Activated CD4-positive, alpha-beta T cell treated with anti-CD3 and anti-CD28 coated beads for 36 hours (primary cell): ENCODE data around the gene PLCB4. TPM values are rescaled to one million over a fixed set of nuclear protein-coding genes. Genes with fewer than 3 reads are reported as not detected.

Experiments used
- ATAC-seq: fragments of 200-7000 bp; cut with Tn5 transposase; one replicate; pipeline ENCODE4 v1.10.0; 2021; ENCODE audit warnings: mild to moderate bottlenecking, moderate library complexity
- CTCF ChIA-PET: fragments of 350-600 bp; sonication (Branson Sonifier 250); formaldehyde crosslinking; loops from one replicate; lab custom pipeline; 2021; ENCODE audit warnings: antibody characterized with exemption; lab: Charles Lee
- POLR2A ChIA-PET: fragments of 350-600 bp; sonication (Branson Sonifier 250); formaldehyde crosslinking; loops from one replicate; lab custom pipeline; 2021; ENCODE audit warnings: antibody characterized with exemption, inconsistent platforms; lab: Charles Lee
- DNase-seq: peaks from one replicate; pipeline ENCODE4 v3.0.0-alpha.2; 2020
- H3K27ac Mint-ChIP-seq: one replicate; pipeline ENCODE4 v1.8.0; 2021; ENCODE audit warnings: mixed read lengths
- H3K27me3 Mint-ChIP-seq: one replicate; pipeline ENCODE4 v1.8.0; 2021; ENCODE audit warnings: mixed read lengths
- H3K36me3 Mint-ChIP-seq: one replicate; pipeline ENCODE4 v1.8.0; 2021; ENCODE audit warnings: low read depth, mixed read lengths
- H3K4me1 Mint-ChIP-seq: one replicate; pipeline ENCODE4 v1.8.0; 2021; ENCODE audit warnings: mixed read lengths
- H3K4me3 Mint-ChIP-seq: one replicate; pipeline ENCODE4 v1.8.0; 2021; ENCODE audit warnings: mild to moderate bottlenecking, moderate library complexity, mixed read lengths
- H3K9me3 Mint-ChIP-seq: one replicate; pipeline ENCODE4 v1.8.0; 2021; ENCODE audit warnings: low read depth, mixed read lengths
- intact Hi-C, 2 experiments: fragments of 100-400 bp; cut with DNase I in 1 of 2; cut with micrococcal nuclease in 1 of 2; formaldehyde crosslinking; loops; one replicate each; pipeline versions ENCODE4 v1.14.2 to v1.15.1; 2022 to 2024; cut with DNase I, micrococcal nuclease
- total RNA-seq, 2 experiments: library from RNA; stranded (reverse); gene quantifications; one replicate each; pipeline ENCODE4 v1.2.3, GENCODE V29; 2021

The PLCB4 gene
- total RNA-seq, 2 experiments from 2014 or later, result 0.02 TPM; not detected in 1

- ChIA-PET POLR2A (no interaction called here), CTCF (interaction anchor here (1.2 kb wide), 1 partner anchor 36 kb away, joined by 4 read pairs; no protein-coding TSS in a partner anchor)
- intact Hi-C loops, result no loop called here
- H3K4me1 Mint-ChIP-seq, result no peaks in the 10 kb centered on the region
- no peaks in the 10 kb centered on the region for H3K36me3 Mint-ChIP-seq
- H3K27me3 Mint-ChIP-seq, result no peaks in the 10 kb centered on the region
- H3K9me3 Mint-ChIP-seq, result no peaks in the 10 kb centered on the region
- no peak overlapping the region for H3K27ac Mint-ChIP-seq
- no peak overlapping the region for H3K4me3 Mint-ChIP-seq
- DNase-seq (no peak), ATAC-seq (no peak)
Observed at GRCh38 chr20:9444921-9445320, 376.0 kb downstream of the PLCB4 start.

DNA sequence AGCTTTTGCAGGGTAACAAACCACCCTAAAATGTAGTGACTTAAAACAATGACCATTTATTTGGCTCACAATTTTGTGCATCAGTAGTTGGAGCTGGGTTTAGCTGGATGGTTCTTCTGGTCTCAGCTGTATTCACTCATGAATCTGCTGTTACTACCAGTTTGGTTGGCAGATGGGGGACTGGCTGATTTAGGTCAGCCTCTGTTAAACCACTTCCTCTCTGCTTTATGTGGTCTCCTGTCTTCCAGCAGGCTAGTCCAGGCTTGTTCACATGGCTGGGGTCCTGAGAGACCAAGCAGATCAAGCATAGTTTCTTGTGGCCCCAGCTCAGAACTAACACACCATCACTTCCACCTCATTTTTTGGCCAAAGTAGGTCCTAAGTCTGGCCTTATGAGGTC is 378.3 kb downstream of the PLCB4 start:
- ChIA-PET POLR2A (no interaction called here), CTCF (interaction anchor here (1.5 kb wide), 1 partner anchor 39 kb away, joined by 5 read pairs; no protein-coding TSS in a partner anchor)
- intact Hi-C loops, result no loop called here
- no peak overlapping the region for H3K4me3 Mint-ChIP-seq
- no peaks in the 10 kb centered on the region for H3K4me1 Mint-ChIP-seq
- H3K27me3 Mint-ChIP-seq, result no peaks in the 10 kb centered on the region
- H3K27ac Mint-ChIP-seq, result no peak overlapping the region
- no peak for DNase-seq
- H3K9me3 Mint-ChIP-seq, result no peaks in the 10 kb centered on the region
- no peak for ATAC-seq
- H3K36me3 Mint-ChIP-seq, result no peaks in the 10 kb centered on the region

GRCh38 chr20:9453201-9453600 is 384.3 kb downstream of the PLCB4 start:
- no peak overlapping the region for H3K4me3 Mint-ChIP-seq
- no peak for ATAC-seq
- DNase-seq, result no peak
- H3K9me3 Mint-ChIP-seq, result no peaks in the 10 kb centered on the region
- H3K27ac Mint-ChIP-seq, result no peak overlapping the region
- no peaks in the 10 kb centered on the region for H3K27me3 Mint-ChIP-seq
- intact Hi-C loops, result no loop called here
- no peaks in the 10 kb centered on the region for H3K4me1 Mint-ChIP-seq
- ChIA-PET POLR2A (no interaction called here), CTCF (no interaction called here)
- no peaks in the 10 kb centered on the region for H3K36me3 Mint-ChIP-seq

DNA sequence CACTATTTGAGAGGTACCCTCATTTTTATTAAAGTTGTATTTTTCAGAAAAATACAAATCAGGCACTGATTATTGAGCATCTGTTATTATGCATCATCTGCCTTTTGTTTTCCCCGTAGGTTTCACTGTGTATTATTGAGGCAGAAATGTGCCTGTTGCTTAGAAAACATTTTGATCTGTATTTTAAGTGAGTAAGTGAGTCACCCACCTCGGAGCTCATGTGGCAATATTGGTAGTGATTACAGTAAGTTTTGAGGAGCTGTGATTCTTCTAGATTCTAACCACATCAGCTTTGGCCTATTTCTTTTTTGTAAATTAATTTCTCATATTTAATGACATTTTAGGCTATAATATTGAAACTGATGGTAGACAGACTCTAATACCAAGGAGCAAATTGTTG is 385.9 kb downstream of the PLCB4 start:
- Mint-ChIP-seq H3K27ac (no peak overlapping the region), H3K36me3 (no peaks in the 10 kb centered on the region), H3K9me3 (no peaks in the 10 kb centered on the region), H3K27me3 (no peaks in the 10 kb centered on the region), H3K4me3 (no peak overlapping the region), H3K4me1 (no peaks in the 10 kb centered on the region)
- ChIA-PET POLR2A (no interaction called here), CTCF (no interaction called here)
- intact Hi-C loops, result loop anchor here in 1 of 2 experiments (5.0 kb wide), 1 partner anchor 153 kb away; no protein-coding TSS in a partner anchor
- ATAC-seq, result no peak
- DNase-seq, result no peak

GRCh38 chr20:9457136-9457535 is 388.2 kb downstream of the PLCB4 start:
- Mint-ChIP-seq H3K4me3 (no peak overlapping the region), H3K4me1 (no peaks in the 10 kb centered on the region), H3K27me3 (no peaks in the 10 kb centered on the region), H3K9me3 (no peaks in the 10 kb centered on the region), H3K36me3 (no peaks in the 10 kb centered on the region), H3K27ac (no peak overlapping the region)
- intact Hi-C loops, result loop anchor here in 1 of 2 experiments (5.0 kb wide), 1 partner anchor 150 kb away; no protein-coding TSS in a partner anchor
- ATAC-seq (no peak), DNase-seq (no peak)
- ChIA-PET CTCF (no interaction called here), POLR2A (no interaction called here)

DNA sequence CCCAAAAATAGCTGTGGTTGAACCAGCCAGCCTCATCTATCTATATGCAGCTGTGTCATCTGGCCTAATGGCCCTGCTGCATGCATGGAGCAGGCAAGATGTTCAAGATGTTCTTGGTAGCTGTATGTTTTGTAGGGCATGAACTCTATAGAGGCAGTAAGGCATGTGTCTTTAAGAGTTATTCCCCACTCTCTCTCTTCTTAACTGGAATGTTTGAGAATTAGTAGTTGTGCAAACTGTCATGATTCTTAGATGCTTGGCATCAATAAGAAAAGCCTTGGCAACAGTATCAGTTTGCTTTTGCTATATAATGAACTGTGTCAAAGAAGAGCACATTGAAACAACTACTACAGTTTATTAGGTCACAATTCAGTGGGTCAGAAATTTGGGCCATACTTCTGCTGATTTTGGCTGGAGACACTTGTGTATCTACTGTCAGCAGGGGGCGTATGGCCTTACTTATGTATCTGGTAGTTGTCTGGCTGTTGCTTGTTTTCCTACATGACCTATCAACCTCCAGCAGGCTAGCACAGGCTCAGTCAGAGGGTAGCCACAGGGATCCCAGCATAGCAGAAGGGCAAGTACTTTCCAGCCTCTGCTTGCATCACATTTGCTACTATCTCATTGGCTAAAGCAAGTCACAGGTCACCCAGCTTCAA is 389.4 kb downstream of the PLCB4 start:
- intact Hi-C loops, result loop anchor here in 1 of 2 experiments (5.0 kb wide), 1 partner anchor 149 kb away; no protein-coding TSS in a partner anchor

DNA sequence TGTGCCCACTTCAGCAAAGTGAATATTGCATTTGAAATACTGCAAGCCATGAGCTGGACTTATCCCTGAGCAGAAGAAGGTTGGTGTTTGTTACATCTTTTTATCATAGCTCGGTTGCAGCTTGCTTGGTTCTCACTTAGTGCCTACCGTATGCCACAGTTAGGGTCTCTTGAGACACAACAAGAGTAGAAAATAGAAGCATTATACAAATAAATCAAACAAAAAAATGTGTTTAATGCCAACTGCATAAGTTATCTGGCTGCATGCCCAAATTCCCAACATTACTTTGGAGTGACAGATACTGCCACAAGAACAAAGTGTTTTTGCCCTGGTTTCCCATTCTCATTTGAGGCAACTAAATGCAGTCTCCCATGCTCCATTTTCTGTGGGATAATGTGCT is 391.6 kb downstream of the PLCB4 start:
- no peaks in the 10 kb centered on the region for H3K27me3 Mint-ChIP-seq
- H3K4me3 Mint-ChIP-seq, result no peak overlapping the region
- ChIA-PET CTCF (interaction anchor here (0.9 kb wide), 1 partner anchor 13 kb away, joined by 3 read pairs; no protein-coding TSS in a partner anchor), POLR2A (no interaction called here)
- H3K9me3 Mint-ChIP-seq, result peaks cover 3% of the 10 kb centered on the region
- H3K27ac Mint-ChIP-seq, result no peak overlapping the region
- no peaks in the 10 kb centered on the region for H3K36me3 Mint-ChIP-seq
- intact Hi-C loops, result no loop called here
- no peaks in the 10 kb centered on the region for H3K4me1 Mint-ChIP-seq
- no peak for ATAC-seq
- no peak for DNase-seq

More for the DNA sequence above, 389.4 kb downstream of the PLCB4 start:
- no peak for ATAC-seq
- Mint-ChIP-seq H3K4me3 (no peak overlapping the region), H3K27ac (no peak overlapping the region), H3K36me3 (no peaks in the 10 kb centered on the region), H3K27me3 (no peaks in the 10 kb centered on the region), H3K4me1 (no peaks in the 10 kb centered on the region), H3K9me3 (no peaks in the 10 kb centered on the region)
- ChIA-PET POLR2A (no interaction called here), CTCF (interaction anchor here (0.7 to 1.9 kb wide), 4 partner anchors 10 to 152 kb away, joined by 3 to 9 read pairs (median 4); no protein-coding TSS in a partner anchor)
- DNase-seq, result peak; percentile 6

DNA sequence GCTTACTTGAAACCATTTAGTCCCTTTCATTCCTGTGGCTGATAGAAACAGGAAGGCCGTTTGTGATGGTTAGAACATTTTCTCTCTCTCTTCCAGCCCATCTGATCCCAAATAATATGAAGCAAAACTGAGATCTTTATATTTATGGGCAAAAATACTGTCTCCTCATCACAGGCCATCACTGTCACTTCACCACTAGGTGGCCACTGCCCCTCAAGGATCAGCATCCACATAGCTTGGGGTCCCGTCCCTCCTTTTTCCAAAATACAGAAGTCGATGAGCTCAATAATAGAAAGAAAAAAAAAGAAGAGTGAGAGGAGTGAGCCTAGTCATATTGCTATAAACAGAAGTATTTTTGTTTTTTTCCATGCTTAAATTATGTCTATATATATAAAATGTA is 399.1 kb downstream of the PLCB4 start:
- Mint-ChIP-seq H3K27ac (no peak overlapping the region), H3K4me3 (no peak overlapping the region), H3K9me3 (peaks cover 3% of the 10 kb centered on the region), H3K27me3 (no peaks in the 10 kb centered on the region), H3K36me3 (no peaks in the 10 kb centered on the region), H3K4me1 (no peaks in the 10 kb centered on the region)
- POLR2A ChIA-PET, result no interaction called here
- ATAC-seq (no peak), DNase-seq (no peak)
- CTCF ChIA-PET, result no interaction called here
- intact Hi-C loops, result no loop called here

DNA sequence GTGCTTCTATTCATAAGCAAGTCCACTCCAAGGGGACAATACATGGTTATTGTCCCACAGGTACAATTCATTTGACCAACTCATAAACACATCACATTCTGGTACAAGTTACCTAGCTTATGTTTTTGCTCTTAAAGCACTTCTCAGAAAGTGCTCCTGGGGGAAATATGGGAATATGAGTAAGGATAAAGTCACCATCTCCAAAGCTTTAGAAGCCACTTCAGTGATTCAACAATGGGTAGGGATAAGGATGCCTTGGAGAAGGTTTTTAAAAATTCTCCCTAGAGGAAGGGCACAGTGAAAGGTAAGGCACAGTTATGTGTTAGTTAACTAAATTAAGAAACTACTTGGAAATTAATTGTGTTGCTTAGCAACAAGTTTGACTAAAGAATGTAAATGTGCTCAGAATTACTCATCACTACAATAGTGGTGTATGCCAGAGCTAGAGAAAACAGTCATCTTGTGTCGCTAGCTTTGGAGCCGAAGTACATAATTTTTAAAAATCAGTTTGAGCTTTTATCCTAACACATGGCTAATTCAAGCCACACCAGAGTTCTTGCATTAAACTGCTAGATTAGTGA is 406.0 kb downstream of the PLCB4 start:
- intact Hi-C loops, result no loop called here

GRCh38 chr20:9475456-9475855 is 406.6 kb downstream of the PLCB4 start:
- CTCF ChIA-PET, result interaction anchor here (0.8 to 0.9 kb wide), 2 partner anchors 13 to 23 kb away, joined by 3 read pairs; no protein-coding TSS in a partner anchor
- no peaks in the 10 kb centered on the region for H3K4me1 Mint-ChIP-seq
- ATAC-seq, result no peak
- no peaks in the 10 kb centered on the region for H3K36me3 Mint-ChIP-seq
- H3K9me3 Mint-ChIP-seq, result no peaks in the 10 kb centered on the region
- intact Hi-C loops, result no loop called here
- POLR2A ChIA-PET, result no interaction called here
- no peaks in the 10 kb centered on the region for H3K27me3 Mint-ChIP-seq
- no peak overlapping the region for H3K4me3 Mint-ChIP-seq
- H3K27ac Mint-ChIP-seq, result no peak overlapping the region
- DNase-seq, result no peak

More for the DNA sequence above, 406.0 kb downstream of the PLCB4 start:
- DNase-seq (no peak), ATAC-seq (no peak)
- H3K27ac Mint-ChIP-seq, result no peak overlapping the region
- no peaks in the 10 kb centered on the region for H3K4me1 Mint-ChIP-seq
- no peaks in the 10 kb centered on the region for H3K27me3 Mint-ChIP-seq
- H3K9me3 Mint-ChIP-seq, result no peaks in the 10 kb centered on the region
- no peaks in the 10 kb centered on the region for H3K36me3 Mint-ChIP-seq
- no peak overlapping the region for H3K4me3 Mint-ChIP-seq
- ChIA-PET POLR2A (no interaction called here), CTCF (interaction anchor here (0.8 kb wide), 1 partner anchor 14 kb away, joined by 3 read pairs; no protein-coding TSS in a partner anchor)

GRCh38 chr20:9476174-9476573 is 407.3 kb downstream of the PLCB4 start:
- intact Hi-C loops, result no loop called here
- H3K36me3 Mint-ChIP-seq, result no peaks in the 10 kb centered on the region
- POLR2A ChIA-PET, result no interaction called here
- H3K4me3 Mint-ChIP-seq, result no peak overlapping the region
- no peaks in the 10 kb centered on the region for H3K4me1 Mint-ChIP-seq
- CTCF ChIA-PET, result interaction anchor here (0.9 kb wide), 1 partner anchor 23 kb away, joined by 3 read pairs; no protein-coding TSS in a partner anchor
- no peak for ATAC-seq
- H3K27ac Mint-ChIP-seq, result no peak overlapping the region
- no peaks in the 10 kb centered on the region for H3K9me3 Mint-ChIP-seq
- peaks cover 3% of the 10 kb centered on the region for H3K27me3 Mint-ChIP-seq
- no peak for DNase-seq

GRCh38 chr20:9476637-9477036 is 407.8 kb downstream of the PLCB4 start:
- intact Hi-C loops, result no loop called here
- H3K4me1 Mint-ChIP-seq, result no peaks in the 10 kb centered on the region
- ATAC-seq, result no peak
- no peaks in the 10 kb centered on the region for H3K9me3 Mint-ChIP-seq
- H3K4me3 Mint-ChIP-seq, result no peak overlapping the region
- DNase-seq, result no peak
- ChIA-PET CTCF (interaction anchor here (0.9 kb wide), 1 partner anchor 22 kb away, joined by 3 read pairs; no protein-coding TSS in a partner anchor), POLR2A (no interaction called here)
- H3K36me3 Mint-ChIP-seq, result no peaks in the 10 kb centered on the region
- peaks cover 3% of the 10 kb centered on the region for H3K27me3 Mint-ChIP-seq
- H3K27ac Mint-ChIP-seq, result no peak overlapping the region
